HCT116 (cell line): ENCODE results near the gene FOXO3B.
"Not testable (repeated sequence)": the region's sequence is repeated elsewhere in the genome, so short reads cannot be mapped to it uniquely, and the experiment has no call there.

Source experiments
- CTCF ChIP-seq, 3 experiments: fragments of 200-600 bp in 1 of 3; sonication (generic) in 1 of 3; IDR thresholded peaks in 2 of 3; conservative IDR thresholded peaks in 1 of 3; 2 replicates each; pipeline ENCODE4 v1.5.1; 2012 to 2017; ENCODE audit warnings: low read depth in 2 of 3, low read length in 2 of 3, antibody characterized with exemption in 1 of 3, borderline replicate concordance in 1 of 3, control low read depth in 1 of 3, mild to moderate bottlenecking in 1 of 3, mixed read lengths in 1 of 3, mixed run types in 1 of 3, moderate library complexity in 1 of 3; ENCODE audit not compliant: insufficient read depth in 1 of 3
- EGR1 ChIP-seq: IDR thresholded peaks from 2 replicates; pipeline ENCODE4 v1.6.1; 2012; ENCODE audit warnings: low read depth
- POLR2A ChIP-seq: IDR thresholded peaks from 2 replicates; pipeline ENCODE4 v1.7.0; 2011; ENCODE audit warnings: borderline replicate concordance; ENCODE audit not compliant: insufficient read depth, insufficient read length; ENCODE audit errors: extremely low read depth
- REST ChIP-seq: IDR thresholded peaks from 2 replicates; pipeline ENCODE4 v1.6.1; 2012; ENCODE audit warnings: low read depth
- ZNF274 ChIP-seq: fragments of 200-500 bp; sonication (Bioruptor generic); IDR thresholded peaks from 2 replicates; pipeline ENCODE4 v1.6.1; 2014; ENCODE audit warnings: mild to moderate bottlenecking, low read depth, low read length, inconsistent platforms

GRCh38 chr17:18695143-18695542 is 13.0 kb upstream of the FOXO3B start:
- not testable (repeated sequence) for TF ChIP-seq REST; CTCF (IDR thresholded peaks at IDR 0.05 in 2 of 3, conservative IDR thresholded peaks at IDR 0.05 in 1 of 3; ENCODE audit: borderline replicate concordance in 1 of 3, insufficient read depth in 1 of 3, low read depth in 2 of 3, low read length in 2 of 3); EGR1; POLR2A; ZNF274
